Measurements from ENCODE around the gene PPP1R16B.

The PPP1R16B gene

DNA sequence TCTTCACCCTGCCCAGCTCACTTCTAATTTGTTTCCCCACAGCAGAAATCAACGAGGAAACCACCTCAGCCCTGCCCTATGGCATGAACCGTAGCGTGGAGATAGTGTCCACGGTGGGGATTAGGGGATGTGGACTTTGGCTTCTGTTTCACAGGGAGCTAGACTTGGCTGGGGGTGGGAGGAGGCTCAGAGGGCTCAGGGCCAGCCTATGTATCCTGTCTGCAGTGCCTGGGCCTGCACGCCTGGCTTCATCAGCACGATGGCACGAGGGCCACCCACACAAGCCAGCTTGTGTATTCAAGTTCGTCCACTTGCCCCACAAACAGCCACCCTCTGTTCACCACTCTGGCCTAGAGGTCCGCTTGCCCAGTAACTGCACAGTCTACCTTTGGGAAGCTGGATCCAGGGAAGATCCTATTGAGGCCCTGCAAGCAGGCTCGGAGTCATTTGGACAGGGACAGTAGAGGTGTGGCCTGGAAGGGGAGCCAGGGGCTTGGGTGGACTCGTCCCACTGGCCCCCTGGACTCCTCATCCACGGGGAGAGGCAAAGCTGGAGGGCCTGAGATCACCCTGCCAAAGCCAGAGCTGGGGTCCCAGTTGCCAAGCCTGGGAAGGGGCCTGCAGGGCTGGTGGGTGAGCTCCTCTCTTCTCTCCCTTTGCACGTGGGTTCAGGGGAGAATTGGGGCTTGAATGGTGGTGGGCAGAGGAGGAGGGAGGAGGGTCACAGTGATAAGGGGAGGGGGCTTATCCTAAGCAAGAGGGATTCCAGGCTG lies 82.7 kb downstream of the PPP1R16B start:
- Histone ChIP-seq H3K4me3 (ENCODE audit: insufficient read depth in 1 of 2, low read depth in 1 of 2, low read length in 2 of 2) (no peak overlapping the region), H3K18ac (ENCODE audit: low read depth in 1 of 2, low read length in 2 of 2) (no peak overlapping the region), H2BK5ac (ENCODE audit: low read depth, low read length, poor library complexity, severe bottlenecking) (no peak overlapping the region), H3K4me2 (ENCODE audit: low read length, poor library complexity, severe bottlenecking) (no peak overlapping the region), H3K4me1 (ENCODE audit: control insufficient read depth, insufficient read depth, low read depth, low read length) (peaks cover 2% of the 10 kb centered on the region), H3K36me3 (ENCODE audit: control insufficient read depth in 1 of 2, insufficient read depth in 2 of 2, low read depth in 1 of 2, low read length in 2 of 2) (no peaks in the 10 kb centered on the region), H3K79me1 (replicated peaks; ENCODE audit: low read length, poor library complexity, severe bottlenecking) (no peaks in the 10 kb centered on the region), H4K91ac (ENCODE audit: low read length) (no peak overlapping the region), H2BK15ac (ENCODE audit: low read depth, poor library complexity, severe bottlenecking) (no peak overlapping the region), H3K27me3 (ENCODE audit: control insufficient read depth in 1 of 2, insufficient read depth in 1 of 2, low read length in 2 of 2) (peaks cover 29 to 74% of the 10 kb centered on the region in 2 experiments), H3K9me3 (ENCODE audit: control insufficient read depth, low read length) (no peaks in the 10 kb centered on the region), H4K8ac (ENCODE audit: low read length) (no peak overlapping the region), H3K23ac (ENCODE audit: low read length in 2 of 2) (no peak overlapping the region), H3K27ac (ENCODE audit: low read length, poor library complexity, severe bottlenecking) (no peak overlapping the region), H2BK120ac (ENCODE audit: low read depth, low read length) (no peak overlapping the region), H2AFZ (ENCODE audit: low read depth, low read length) (no peak overlapping the region), H3K4ac (ENCODE audit: low read depth in 1 of 2, low read length in 2 of 2) (no peak overlapping the region), H3K14ac (ENCODE audit: low read length in 2 of 2) (no peak overlapping the region), H2BK12ac (ENCODE audit: low read length in 2 of 2) (no peak overlapping the region), H2AK5ac (ENCODE audit: low read length, severe bottlenecking) (no peak overlapping the region), H3K9ac (ENCODE audit: low read length) (no peak overlapping the region)
- no peak for DNase-seq
- WGBS = 67% methylated on average over 11 of the region's 13 CpGs

DNA sequence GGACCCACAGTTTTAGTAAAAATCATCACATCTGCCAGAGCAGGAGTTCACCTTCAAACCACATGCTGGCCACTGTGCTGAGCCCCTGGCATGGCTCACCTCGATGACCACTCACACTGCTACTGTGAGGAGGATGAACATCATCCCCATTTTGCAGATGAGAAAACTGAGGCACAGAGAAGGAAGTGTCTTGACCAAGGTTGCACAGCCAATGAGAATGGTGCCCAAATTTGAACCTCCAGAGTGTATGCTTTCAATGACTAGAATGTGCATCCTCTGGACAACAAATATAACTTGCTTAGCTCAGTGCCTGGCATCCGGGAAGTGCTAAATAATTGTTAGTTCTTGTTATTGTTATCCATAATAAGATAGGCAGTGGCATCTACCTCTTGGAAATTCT lies 83.6 kb downstream of the PPP1R16B start:
- Histone ChIP-seq H4K8ac (ENCODE audit: low read length) (no peak overlapping the region), H2AFZ (ENCODE audit: low read depth, low read length) (no peak overlapping the region), H3K27ac (ENCODE audit: low read length, poor library complexity, severe bottlenecking) (no peak overlapping the region), H4K91ac (ENCODE audit: low read length) (no peak overlapping the region), H3K9ac (ENCODE audit: low read length) (no peak overlapping the region), H3K36me3 (ENCODE audit: control insufficient read depth in 1 of 2, insufficient read depth in 2 of 2, low read depth in 1 of 2, low read length in 2 of 2) (no peaks in the 10 kb centered on the region), H3K79me1 (replicated peaks; ENCODE audit: low read length, poor library complexity, severe bottlenecking) (no peaks in the 10 kb centered on the region), H3K4me2 (ENCODE audit: low read length, poor library complexity, severe bottlenecking) (no peak overlapping the region), H3K4ac (ENCODE audit: low read depth in 1 of 2, low read length in 2 of 2) (no peak overlapping the region), H3K4me1 (ENCODE audit: control insufficient read depth, insufficient read depth, low read depth, low read length) (peaks cover 2% of the 10 kb centered on the region), H3K4me3 (ENCODE audit: insufficient read depth in 1 of 2, low read depth in 1 of 2, low read length in 2 of 2) (no peak overlapping the region), H2BK5ac (ENCODE audit: low read depth, low read length, poor library complexity, severe bottlenecking) (no peak overlapping the region), H2AK5ac (ENCODE audit: low read length, severe bottlenecking) (no peak overlapping the region), H2BK120ac (ENCODE audit: low read depth, low read length) (no peak overlapping the region), H3K18ac (ENCODE audit: low read depth in 1 of 2, low read length in 2 of 2) (no peak overlapping the region), H2BK12ac (ENCODE audit: low read length in 2 of 2) (no peak overlapping the region), H2BK15ac (ENCODE audit: low read depth, poor library complexity, severe bottlenecking) (no peak overlapping the region), H3K14ac (ENCODE audit: low read length in 2 of 2) (no peak overlapping the region), H3K23ac (ENCODE audit: low read length in 2 of 2) (no peak overlapping the region), H3K9me3 (ENCODE audit: control insufficient read depth, low read length) (no peaks in the 10 kb centered on the region), H3K27me3 (ENCODE audit: control insufficient read depth in 1 of 2, insufficient read depth in 1 of 2, low read length in 2 of 2) (peaks cover 26 to 72% of the 10 kb centered on the region in 2 experiments)
- WGBS = 73% methylated on average over 2 of the region's 2 CpGs
- DNase-seq = no peak

DNA sequence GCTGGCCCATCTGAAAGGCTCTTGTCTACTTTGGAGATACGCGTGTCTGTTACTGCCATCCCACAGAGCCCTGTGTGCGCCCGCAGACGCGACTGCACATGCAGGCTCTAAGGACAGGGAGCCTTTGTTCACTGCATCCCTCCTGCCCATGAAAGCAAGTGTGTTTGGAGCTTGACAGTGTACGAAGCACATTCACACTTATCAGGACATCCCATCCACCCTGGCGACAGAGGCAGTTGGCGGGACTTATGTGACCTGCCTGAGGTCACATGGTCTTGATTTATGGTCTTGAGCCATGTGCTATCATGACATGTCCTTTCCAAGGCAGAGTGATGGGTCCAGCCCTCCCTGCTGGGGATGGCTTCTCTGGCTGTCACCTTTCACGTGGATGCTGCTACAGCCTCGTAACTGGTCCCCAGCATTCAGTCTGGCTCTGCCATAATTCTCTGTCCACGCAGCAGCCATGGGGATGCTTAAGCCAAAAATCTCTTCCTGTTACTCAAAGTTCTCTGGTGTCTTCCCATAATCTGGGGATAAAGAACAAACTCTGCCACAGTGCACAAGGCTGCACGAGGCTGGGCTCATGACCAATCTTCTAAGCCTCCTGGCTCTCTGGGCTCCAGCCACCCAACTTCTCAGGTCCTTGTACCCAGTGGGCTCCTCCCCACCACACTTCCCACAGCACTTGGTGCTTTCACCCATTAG lies 84.4 kb downstream of the PPP1R16B start:
- no peak overlapping the region for H3K4ac ChIP-seq (ENCODE audit: low read depth in 1 of 2, low read length in 2 of 2)
- H3K79me1 ChIP-seq (replicated peaks; ENCODE audit: low read length, poor library complexity, severe bottlenecking) = no peaks in the 10 kb centered on the region
- H2BK120ac ChIP-seq (ENCODE audit: low read depth, low read length) = no peak overlapping the region
- peaks cover 3% of the 10 kb centered on the region for H3K4me1 ChIP-seq (ENCODE audit: control insufficient read depth, insufficient read depth, low read depth, low read length)
- no peak overlapping the region for H3K23ac ChIP-seq (ENCODE audit: low read length in 2 of 2)
- H4K91ac ChIP-seq (ENCODE audit: low read length) = no peak overlapping the region
- H2AK5ac ChIP-seq (ENCODE audit: low read length, severe bottlenecking) = no peak overlapping the region
- no peak overlapping the region for H3K27ac ChIP-seq (ENCODE audit: low read length, poor library complexity, severe bottlenecking)
- no peak for DNase-seq
- H3K9me3 ChIP-seq (ENCODE audit: control insufficient read depth, low read length) = no peaks in the 10 kb centered on the region
- no peak overlapping the region for H2AFZ ChIP-seq (ENCODE audit: low read depth, low read length)
- H3K14ac ChIP-seq (ENCODE audit: low read length in 2 of 2) = no peak overlapping the region
- no peak overlapping the region for H3K4me2 ChIP-seq (ENCODE audit: low read length, poor library complexity, severe bottlenecking)
- H3K4me3 ChIP-seq (ENCODE audit: insufficient read depth in 1 of 2, low read depth in 1 of 2, low read length in 2 of 2) = no peak overlapping the region
- 82% methylated on average over 13 of the region's 13 CpGs for WGBS
- no peak overlapping the region for H2BK5ac ChIP-seq (ENCODE audit: low read depth, low read length, poor library complexity, severe bottlenecking)
- no peak overlapping the region for H3K9ac ChIP-seq (ENCODE audit: low read length)
- H3K27me3 ChIP-seq (ENCODE audit: control insufficient read depth in 1 of 2, insufficient read depth in 1 of 2, low read length in 2 of 2) = peaks cover 33 to 76% of the 10 kb centered on the region in 2 experiments
- H3K36me3 ChIP-seq (ENCODE audit: control insufficient read depth in 1 of 2, insufficient read depth in 2 of 2, low read depth in 1 of 2, low read length in 2 of 2) = no peaks in the 10 kb centered on the region
- H3K18ac ChIP-seq (ENCODE audit: low read depth in 1 of 2, low read length in 2 of 2) = no peak overlapping the region
- H2BK15ac ChIP-seq (ENCODE audit: low read depth, poor library complexity, severe bottlenecking) = no peak overlapping the region
- no peak overlapping the region for H2BK12ac ChIP-seq (ENCODE audit: low read length in 2 of 2)
- no peak overlapping the region for H4K8ac ChIP-seq (ENCODE audit: low read length)

DNA sequence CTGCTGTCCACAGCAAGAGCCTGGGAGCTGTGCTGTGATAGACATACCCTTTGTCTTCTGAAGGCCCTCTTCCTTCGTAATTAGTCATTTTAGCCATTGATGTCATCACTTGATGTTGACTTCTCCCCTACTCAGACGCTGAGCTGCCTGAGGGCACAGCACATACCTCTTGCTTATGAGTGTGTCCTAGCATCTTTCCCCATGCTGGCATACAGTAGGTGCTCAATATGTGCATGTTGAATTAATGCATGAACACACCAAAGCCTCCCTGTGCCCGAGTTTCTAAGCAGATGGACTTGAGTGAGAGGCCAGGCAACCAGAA lies 85.0 kb downstream of the PPP1R16B start:
- H2BK5ac ChIP-seq (ENCODE audit: low read depth, low read length, poor library complexity, severe bottlenecking) = no peak overlapping the region
- no peaks in the 10 kb centered on the region for H3K79me1 ChIP-seq (replicated peaks; ENCODE audit: low read length, poor library complexity, severe bottlenecking)
- no peak overlapping the region for H2BK12ac ChIP-seq (ENCODE audit: low read length in 2 of 2)
- 74% methylated on average over 3 of the region's 3 CpGs for WGBS
- H3K4me1 ChIP-seq (ENCODE audit: control insufficient read depth, insufficient read depth, low read depth, low read length) = peaks cover 3% of the 10 kb centered on the region
- H3K4me3 ChIP-seq (ENCODE audit: insufficient read depth in 1 of 2, low read depth in 1 of 2, low read length in 2 of 2) = no peak overlapping the region
- H3K14ac ChIP-seq (ENCODE audit: low read length in 2 of 2) = no peak overlapping the region
- H3K9me3 ChIP-seq (ENCODE audit: control insufficient read depth, low read length) = no peaks in the 10 kb centered on the region
- H3K23ac ChIP-seq (ENCODE audit: low read length in 2 of 2) = no peak overlapping the region
- no peak overlapping the region for H2AFZ ChIP-seq (ENCODE audit: low read depth, low read length)
- H3K18ac ChIP-seq (ENCODE audit: low read depth in 1 of 2, low read length in 2 of 2) = no peak overlapping the region
- no peak overlapping the region for H2BK120ac ChIP-seq (ENCODE audit: low read depth, low read length)
- H3K4ac ChIP-seq (ENCODE audit: low read depth in 1 of 2, low read length in 2 of 2) = no peak overlapping the region
- no peak for DNase-seq
- H2AK5ac ChIP-seq (ENCODE audit: low read length, severe bottlenecking) = no peak overlapping the region
- no peak overlapping the region for H3K4me2 ChIP-seq (ENCODE audit: low read length, poor library complexity, severe bottlenecking)
- no peak overlapping the region for H3K9ac ChIP-seq (ENCODE audit: low read length)
- no peak overlapping the region for H4K8ac ChIP-seq (ENCODE audit: low read length)
- no peak overlapping the region for H3K27ac ChIP-seq (ENCODE audit: low read length, poor library complexity, severe bottlenecking)
- H3K27me3 ChIP-seq (ENCODE audit: control insufficient read depth in 1 of 2, insufficient read depth in 1 of 2, low read length in 2 of 2) = peaks cover 38 to 81% of the 10 kb centered on the region in 2 experiments
- H4K91ac ChIP-seq (ENCODE audit: low read length) = no peak overlapping the region
- no peak overlapping the region for H2BK15ac ChIP-seq (ENCODE audit: low read depth, poor library complexity, severe bottlenecking)
- H3K36me3 ChIP-seq (ENCODE audit: control insufficient read depth in 1 of 2, insufficient read depth in 2 of 2, low read depth in 1 of 2, low read length in 2 of 2) = no peaks in the 10 kb centered on the region
